HepG2 (cell line): Measurements from ENCODE around the gene TMX2. TPM values are rescaled to one million over a fixed set of nuclear protein-coding genes. Genes with fewer than 3 reads are reported as not detected.

ENCODE experiments used
- BHLHE40 ChIP-seq: IDR thresholded peaks from 2 replicates; pipeline ENCODE4 v1.6.1; 2011; ENCODE audit warnings: low read length, improper control_type of control experiment
- GMEB1 ChIP-seq: sonication (generic); formaldehyde crosslinking; IDR thresholded peaks from 2 replicates; pipeline ENCODE4 v1.5.1; 2020; ENCODE audit warnings: missing genetic modification reagents, mild to moderate bottlenecking, borderline replicate concordance
- HES4 ChIP-seq: sonication (generic); formaldehyde crosslinking; IDR thresholded peaks from 2 replicates; pipeline ENCODE4 v1.9.0; 2021; ENCODE audit warnings: mild to moderate bottlenecking, missing genetic modification reagents, borderline replicate concordance
- HNF1B ChIP-seq: sonication (generic); formaldehyde crosslinking; IDR thresholded peaks from 2 replicates; pipeline ENCODE4 v1.5.1; 2020; ENCODE audit warnings: mild to moderate bottlenecking, moderate library complexity, missing genetic modification reagents
- KAT7 ChIP-seq: IDR thresholded peaks from 2 replicates; pipeline ENCODE4 v1.6.1; 2018; ENCODE audit warnings: borderline replicate concordance, missing compliant biosample characterization
- KDM2A ChIP-seq: sonication (generic); formaldehyde crosslinking; IDR thresholded peaks from 2 replicates; pipeline ENCODE4 v1.4.0; 2020; ENCODE audit warnings: low read depth, missing genetic modification reagents, borderline replicate concordance
- NFE2L1 ChIP-seq: sonication (generic); formaldehyde crosslinking; IDR thresholded peaks from 2 replicates; pipeline ENCODE4 v1.4.0; 2020; ENCODE audit warnings: missing genetic modification reagents, mild to moderate bottlenecking, borderline replicate concordance
- POLR2AphosphoS5 ChIP-seq: IDR thresholded peaks from 2 replicates; pipeline ENCODE4 v1.6.1; 2012; ENCODE audit warnings: low read depth, low read length
- RBFOX2 ChIP-seq: fragments of 200-400 bp; formaldehyde crosslinking; IDR thresholded peaks from 2 replicates; pipeline ENCODE4 v1.6.1; 2017; ENCODE audit warnings: low read depth, mild to moderate bottlenecking, low read length
- SMARCC2 ChIP-seq: fragments of 450-650 bp; IDR thresholded peaks from 2 replicates; pipeline ENCODE4 v1.6.1; 2017; ENCODE audit warnings: antibody characterized with exemption, mild to moderate bottlenecking
- STAG1 ChIP-seq: sonication (generic); formaldehyde crosslinking; IDR thresholded peaks from 2 replicates; pipeline ENCODE4 v1.4.0; 2020; ENCODE audit warnings: missing genetic modification reagents
- TFE3 ChIP-seq: IDR thresholded peaks from 2 replicates; pipeline ENCODE4 v1.6.1; 2016
- ZC3H13 ChIP-seq: sonication (generic); formaldehyde crosslinking; IDR thresholded peaks from 2 replicates; pipeline ENCODE4 v1.8.1; 2023; ENCODE audit warnings: mild to moderate bottlenecking, missing genetic modification reagents, moderate library complexity
- ZNF326 ChIP-seq: sonication (generic); formaldehyde crosslinking; IDR thresholded peaks from 2 replicates; pipeline ENCODE4 v1.4.0; 2020; ENCODE audit warnings: missing genetic modification reagents, borderline replicate concordance
- ZNF562 ChIP-seq: sonication (generic); formaldehyde crosslinking; IDR thresholded peaks from 2 replicates; pipeline ENCODE4 v1.8.0; 2022; ENCODE audit warnings: missing genetic modification reagents, borderline replicate concordance
- ZNF644 ChIP-seq: IDR thresholded peaks from 2 replicates; pipeline ENCODE4 v1.6.1; 2016; ENCODE audit warnings: low read depth
- ZNF775 ChIP-seq: sonication (generic); formaldehyde crosslinking; IDR thresholded peaks from 2 replicates; pipeline ENCODE4 v1.4.0; 2020; ENCODE audit warnings: missing genetic modification reagents, mild to moderate bottlenecking, moderate library complexity, borderline replicate concordance
- polyA plus RNA-seq, 8 experiments: library from polyadenylated mRNA; depleted of rRNA in 3 of 8; stranded (reverse) in 7 of 8; unstranded in 1 of 8; fragments of >200 nt; fragmentation: Illumina TruSeq in 4 of 8; extraction: Trizol in 4 of 8; gene quantifications; 2 replicates each; pipeline versions ENCODE4 v1.2.1 to v1.2.3, GENCODE V29; 2011 to 2016; ENCODE audit warnings: low read depth in 4 of 8, missing spikeins in 1 of 8, mixed read lengths in 1 of 8; ENCODE audit not compliant: insufficient read depth in 1 of 8
- total RNA-seq, 5 experiments: library from RNA; depleted of rRNA; stranded (reverse); fragments of >200 nt; fragmentation: Illumina TruSeq; extraction: Trizol; gene quantifications; 2 replicates each; pipeline ENCODE4 v1.2.3, GENCODE V29; 2016; ENCODE audit warnings: low read depth in 1 of 5
- TF ChIP-seq, protein P1 (sequence below): sonication (generic); formaldehyde crosslinking; IDR thresholded peaks from 2 replicates; pipeline ENCODE4 v1.5.0; 2020; ENCODE audit warnings: missing genetic modification reagents
- TF ChIP-seq, protein P2 (sequence below): sonication (generic); formaldehyde crosslinking; IDR thresholded peaks from 2 replicates; pipeline ENCODE4 v1.4.0; 2020; ENCODE audit warnings: mild to moderate bottlenecking, missing genetic modification reagents
- TF ChIP-seq, protein P3 (sequence below): IDR thresholded peaks from 2 replicates; pipeline ENCODE4 v1.6.1; 2016; ENCODE audit warnings: mild to moderate bottlenecking, missing biosample characterization, missing genetic modification reagents

Gene TMX2
- total and polyA plus RNA-seq, 2 of the 13 experiments (the other 11 are each of a cell fraction or from before 2014, with no cell fraction given): 84.5 to 129 TPM

DNA sequence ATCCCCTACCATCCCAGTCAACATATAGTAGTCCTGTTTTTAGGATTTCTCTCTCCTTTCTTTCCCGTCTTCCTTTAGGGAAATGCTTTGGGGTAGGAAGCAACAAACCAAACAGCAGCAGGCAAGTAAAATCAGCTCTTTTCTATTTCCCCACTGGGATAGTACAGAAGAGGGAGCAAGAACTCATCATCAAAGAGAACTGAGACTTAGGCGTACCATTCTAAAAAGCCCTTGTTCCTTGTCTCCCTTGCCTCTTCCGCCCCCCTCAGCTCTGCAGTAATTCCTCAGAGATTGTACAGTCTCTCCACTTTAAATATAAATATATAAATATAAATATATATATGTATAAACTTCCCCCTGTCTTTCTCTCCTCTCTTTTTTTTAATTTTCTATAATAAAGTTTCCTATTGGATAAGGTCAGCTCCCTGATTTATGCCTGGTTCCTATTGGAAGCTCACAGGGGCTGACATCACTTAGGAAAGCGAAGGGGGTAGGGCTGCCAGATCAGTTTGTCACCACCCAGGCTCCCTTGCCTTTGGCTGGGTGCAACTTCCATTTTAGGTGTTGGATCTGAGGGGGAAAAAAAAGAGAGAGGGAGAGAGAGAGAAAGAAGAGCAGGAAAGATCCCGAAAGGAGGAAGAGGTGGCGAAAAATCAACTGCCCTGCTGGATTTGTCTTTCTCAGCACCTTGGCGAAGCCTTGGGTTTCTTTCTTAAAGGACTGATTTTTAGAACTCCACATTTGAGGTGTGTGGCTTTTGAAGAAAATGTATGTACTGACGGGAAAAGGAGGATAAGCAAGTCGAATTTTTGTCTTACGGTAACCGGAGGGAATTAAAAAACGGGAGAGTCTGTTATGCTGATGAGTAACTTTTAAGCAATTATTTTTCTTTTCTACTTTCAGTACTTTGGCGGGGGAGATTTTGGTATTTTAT, 49.2 kb downstream of the TMX2 start, which contains the start of gene CTNND1 (continued):
- TF ChIP-seq ZNF562 (CRISPR knock-in tag) (no peak), HES4 (CRISPR knock-in tag) (no peak), STAG1 (CRISPR knock-in tag) (no peak; the same call in 1 of the 2 replicates), HNF1B (CRISPR knock-in tag) (no peak), POLR2AphosphoS5 (peak; percentile 93), ZNF644 (CRISPR knock-in tag) (0 out of 2 replicates have a peak, but pooled peaks have one; percentile 21), BHLHE40 (no peak), KAT7 (no peak), ZC3H13 (CRISPR knock-in tag) (no peak), KDM2A (CRISPR knock-in tag) (no peak), RBFOX2 (peak; percentile 27), SMARCC2 (no peak), TFE3 (CRISPR knock-in tag) (peak; percentile 31; the same call in 1 of the 2 replicates), NFE2L1 (CRISPR knock-in tag) (no peak), ZNF326 (CRISPR knock-in tag) (no peak), GMEB1 (CRISPR knock-in tag) (no peak), ZNF775 (CRISPR knock-in tag) (0 out of 2 replicates have a peak, but pooled peaks have one; percentile 38)
- TF ChIP-seq, protein P1, sequence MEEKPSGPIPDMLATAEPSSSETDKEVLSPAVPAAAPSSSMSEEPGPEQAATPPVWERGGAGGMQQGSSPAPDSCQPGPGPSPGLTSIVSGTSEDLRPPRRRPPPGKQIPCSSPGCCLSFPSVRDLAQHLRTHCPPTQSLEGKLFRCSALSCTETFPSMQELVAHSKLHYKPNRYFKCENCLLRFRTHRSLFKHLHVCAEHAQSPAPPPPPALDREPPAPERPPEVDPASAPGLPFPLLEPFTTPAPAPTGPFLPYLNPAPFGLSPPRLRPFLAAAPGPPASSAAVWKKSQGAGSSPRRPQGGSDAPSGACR: no peak
- TF ChIP-seq, protein P2, sequence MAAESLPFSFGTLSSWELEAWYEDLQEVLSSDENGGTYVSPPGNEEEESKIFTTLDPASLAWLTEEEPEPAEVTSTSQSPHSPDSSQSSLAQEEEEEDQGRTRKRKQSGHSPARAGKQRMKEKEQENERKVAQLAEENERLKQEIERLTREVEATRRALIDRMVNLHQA: no peak; the same call in 1 of the 2 replicates
- TF ChIP-seq, protein P3, sequence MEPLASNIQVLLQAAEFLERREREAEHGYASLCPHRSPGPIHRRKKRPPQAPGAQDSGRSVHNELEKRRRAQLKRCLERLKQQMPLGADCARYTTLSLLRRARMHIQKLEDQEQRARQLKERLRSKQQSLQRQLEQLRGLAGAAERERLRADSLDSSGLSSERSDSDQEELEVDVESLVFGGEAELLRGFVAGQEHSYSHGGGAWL: no peak
